Activated naive CD4-positive, alpha-beta T cell (primary cell): ENCODE results near the gene PHC2.

Experiments used
- DNase-seq, 4 experiments: peaks; one replicate each; lab custom pipeline; 2025; lab: John Stamatoyannopoulos, UW

PHC2 gene

GRCh38 chr1:33369764-33370163 lies 61.1 kb downstream of the PHC2 start:
- no peak for DNase-seq

- no peak for DNase-seq
Measured at GRCh38 chr1:33369081-33369480, 61.8 kb downstream of the PHC2 start.

GRCh38 chr1:33368431-33368830 lies 62.5 kb downstream of the PHC2 start:
- DNase-seq, result no peak

- DNase-seq, result peak; percentile 62 to 83 (median 76)
Measured at GRCh38 chr1:33367485-33368405, 63.1 kb downstream of the PHC2 start.

GRCh38 chr1:33366762-33367484 lies 64.0 kb downstream of the PHC2 start:
- no peak for DNase-seq

- DNase-seq, result no peak
Measured at GRCh38 chr1:33365560-33365997, 65.3 kb downstream of the PHC2 start.

- no peak for DNase-seq
Measured at GRCh38 chr1:33364565-33364918, 66.4 kb downstream of the PHC2 start.

GRCh38 chr1:33363470-33363861 lies 67.4 kb downstream of the PHC2 start:
- DNase-seq, result no peak

GRCh38 chr1:33363021-33363420 lies 67.9 kb downstream of the PHC2 start:
- DNase-seq, result no peak

- DNase-seq, result no peak
Measured at GRCh38 chr1:33361532-33362235, 69.2 kb downstream of the PHC2 start.

GRCh38 chr1:33360367-33360766 lies 70.5 kb downstream of the PHC2 start:
- no peak for DNase-seq

- no peak for DNase-seq
Measured at GRCh38 chr1:33359931-33360330, 71.0 kb downstream of the PHC2 start.

- DNase-seq, result no peak
Measured at GRCh38 chr1:33358795-33359503, 71.9 kb downstream of the PHC2 start.

GRCh38 chr1:33358114-33358794 lies 72.6 kb downstream of the PHC2 start:
- DNase-seq, result no peak

- no peak for DNase-seq
Measured at GRCh38 chr1:33357099-33357498, 73.8 kb downstream of the PHC2 start.

GRCh38 chr1:33354707-33355316 lies 76.1 kb downstream of the PHC2 start:
- no peak for DNase-seq

- DNase-seq, result no peak
Measured at GRCh38 chr1:33353531-33353930, 77.4 kb downstream of the PHC2 start.

GRCh38 chr1:33351281-33351660 lies 79.6 kb downstream of the PHC2 start:
- DNase-seq, result no peak

GRCh38 chr1:33350611-33351280 lies 80.1 kb downstream of the PHC2 start:
- no peak for DNase-seq
